GM23338 (cell line): ENCODE data around the gene MINPP1. TPM values are rescaled to one million over a fixed set of nuclear protein-coding genes. Genes with fewer than 3 reads are reported as not detected.

Experiments
- ATAC-seq: fragments of 200-7000 bp; cut with Tn5 transposase; 3 replicates; pipeline ENCODE4 v1.9.1; 2020
- DNase-seq: peaks from one replicate; pipeline ENCODE4 v3.0.0-alpha.2; 2015; ENCODE audit warnings: low spot score
- H2AFZ ChIP-seq: fragments of 200-600 bp; sonication (generic); 2 replicates; pipeline ENCODE4 v1.8.0; 2016; ENCODE audit warnings: antibody characterized with exemption, mild to moderate bottlenecking, moderate library complexity
- H3F3A ChIP-seq: fragments of 200-600 bp; sonication (generic); replicated peaks from 2 replicates; pipeline ENCODE4 v1.8.0; 2017; ENCODE audit warnings: antibody characterized with exemption, mixed run types, low read depth
- H3K27ac ChIP-seq: fragments of 200-600 bp; sonication (generic); 2 replicates; pipeline ENCODE4 v1.6.1; 2016; ENCODE audit warnings: low read depth
- H3K27me3 ChIP-seq: fragments of 200-600 bp; sonication (generic); 2 replicates; pipeline ENCODE4 v1.8.0; 2016; ENCODE audit warnings: mild to moderate bottlenecking, mixed run types, moderate library complexity; ENCODE audit not compliant: insufficient read depth
- H3K36me3 ChIP-seq: fragments of 200-600 bp; sonication (generic); 2 replicates; pipeline ENCODE4 v1.8.0; 2016; ENCODE audit warnings: mild to moderate bottlenecking; ENCODE audit not compliant: insufficient read depth
- H3K4me1 ChIP-seq: fragments of 200-600 bp; sonication (generic); 2 replicates; pipeline ENCODE4 v1.8.0; 2016; ENCODE audit warnings: mild to moderate bottlenecking, moderate library complexity; ENCODE audit not compliant: insufficient read depth
- H3K4me2 ChIP-seq: fragments of 200-600 bp; sonication (generic); 2 replicates; pipeline ENCODE4 v1.7.1; 2017; ENCODE audit warnings: mixed run types
- H3K4me3 ChIP-seq: fragments of 200-600 bp; sonication (generic); 2 replicates; pipeline ENCODE4 v1.6.1; 2016; ENCODE audit warnings: mixed run types
- H3K79me2 ChIP-seq: fragments of 200-600 bp; sonication (generic); replicated peaks from 2 replicates; pipeline ENCODE4 v1.8.0; 2017; ENCODE audit warnings: mild to moderate bottlenecking; ENCODE audit not compliant: insufficient read depth
- H3K9me2 ChIP-seq: fragments of 200-600 bp; sonication (generic); 2 replicates; pipeline ENCODE4 v1.8.0; 2017; ENCODE audit not compliant: insufficient read depth
- H4K20me1 ChIP-seq: fragments of 200-600 bp; sonication (generic); replicated peaks from 2 replicates; pipeline ENCODE4 v1.8.0; 2017; ENCODE audit warnings: mild to moderate bottlenecking; ENCODE audit not compliant: insufficient read depth
- H3K27ac Mint-ChIP-seq: 2 replicates; pipeline ENCODE4 v1.8.0; 2020; ENCODE audit warnings: inconsistent platforms, mild to moderate bottlenecking, moderate library complexity, mixed read lengths
- H3K27me3 Mint-ChIP-seq: 3 replicates; pipeline ENCODE4 v1.8.0; 2022; ENCODE audit warnings: low read depth, mild to moderate bottlenecking, moderate library complexity, mixed read lengths, inconsistent platforms; ENCODE audit not compliant: insufficient read depth, poor library complexity
- H3K36me3 Mint-ChIP-seq: 3 replicates; pipeline ENCODE4 v1.8.0; 2021; ENCODE audit warnings: low read depth, mild to moderate bottlenecking, inconsistent platforms, moderate library complexity, mixed read lengths
- H3K4me1 Mint-ChIP-seq: 3 replicates; pipeline ENCODE4 v1.8.0; 2020; ENCODE audit warnings: mild to moderate bottlenecking, inconsistent platforms, mixed read lengths
- H3K4me3 Mint-ChIP-seq: 3 replicates; pipeline ENCODE4 v1.8.0; 2021; ENCODE audit warnings: moderate library complexity, mild to moderate bottlenecking, inconsistent platforms, mixed read lengths
- H3K9me3 Mint-ChIP-seq: 3 replicates; pipeline ENCODE4 v1.8.0; 2020; ENCODE audit warnings: moderate library complexity, mild to moderate bottlenecking, inconsistent platforms, mixed read lengths
- CREB1 ChIP-seq: fragments of 250-450 bp; sonication (Bioruptor Pico); IDR thresholded peaks from 2 replicates; pipeline ENCODE4 v1.5.0; 2020; ENCODE audit warnings: low read depth, mild to moderate bottlenecking, moderate library complexity
- EZH2 ChIP-seq: fragments of 200-600 bp; sonication (generic); IDR thresholded peaks from one replicate; pipeline ENCODE4 v1.8.0; 2017; ENCODE audit warnings: antibody characterized with exemption, mild to moderate bottlenecking, low read depth; ENCODE audit not compliant: unreplicated experiment
- EZH2phosphoT487 ChIP-seq: fragments of 200-600 bp; sonication (generic); IDR thresholded peaks from one replicate; pipeline ENCODE4 v1.8.1; 2018; ENCODE audit warnings: antibody characterized with exemption; ENCODE audit not compliant: unreplicated experiment
- JUNB ChIP-seq: IDR thresholded peaks from one replicate; pipeline ENCODE4 v1.6.1; 2016; ENCODE audit warnings: antibody characterized with exemption; ENCODE audit not compliant: unreplicated experiment
- NANOG ChIP-seq: IDR thresholded peaks from 2 replicates; pipeline ENCODE4 v1.6.1; 2016; ENCODE audit warnings: antibody characterized with exemption, borderline replicate concordance
- POLR2AphosphoS5 ChIP-seq: IDR thresholded peaks from 2 replicates; pipeline ENCODE4 v1.6.1; 2016; ENCODE audit warnings: antibody characterized with exemption, low read depth
- STAT1 ChIP-seq: IDR thresholded peaks from one replicate; pipeline ENCODE4 v1.6.1; 2016; ENCODE audit warnings: antibody characterized with exemption; ENCODE audit not compliant: unreplicated experiment
- ZNF114 ChIP-seq: fragments of 250-450 bp; sonication (Bioruptor Pico); IDR thresholded peaks from 2 replicates; pipeline ENCODE4 v1.5.0; 2020; ENCODE audit warnings: mild to moderate bottlenecking, moderate library complexity
- ZNF331 ChIP-seq: fragments of 250-450 bp; sonication (Bioruptor Pico); IDR thresholded peaks from 2 replicates; pipeline ENCODE4 v1.5.0; 2020; ENCODE audit warnings: low read depth, mild to moderate bottlenecking, moderate library complexity
- polyA plus RNA-seq: library from polyadenylated mRNA; unstranded; fragments of >200 nt; fragmentation: Nextera tagmentation; extraction: Ambion mirVana; gene quantifications from 2 replicates; pipeline ENCODE4 v1.2.1, GENCODE V29; 2016
- total RNA-seq: library from RNA; depleted of rRNA; stranded (reverse); fragments of >200 nt; shearing (Covaris generic); gene quantifications from 2 replicates; pipeline ENCODE4 v1.2.3, GENCODE V29; 2014
- TF ChIP-seq, protein P1 (sequence below): IDR thresholded peaks from one replicate; pipeline ENCODE4 v1.6.1; 2018; ENCODE audit warnings: antibody characterized with exemption; ENCODE audit not compliant: unreplicated experiment
- TF ChIP-seq, protein P2 (sequence below): IDR thresholded peaks from 2 replicates; pipeline ENCODE4 v1.6.1; 2016; ENCODE audit warnings: antibody characterized with exemption
- TF ChIP-seq, protein P3 (sequence below), 2 experiments: fragments of 200-600 bp in 1 of 2; sonication (generic) in 1 of 2; conservative IDR thresholded peaks; 2 replicates each; pipeline versions ENCODE4 v1.5.1 to v1.6.1; 2016 to 2017; ENCODE audit warnings: antibody characterized with exemption in 2 of 2, low read depth in 2 of 2, mild to moderate bottlenecking in 2 of 2, moderate library complexity in 1 of 2
- TF ChIP-seq, protein P4 (sequence below): fragments of 250-450 bp; sonication (Bioruptor Pico); IDR thresholded peaks from 2 replicates; pipeline ENCODE4 v1.5.0; 2020; ENCODE audit warnings: mild to moderate bottlenecking, moderate library complexity

Gene MINPP1
- total and polyA plus RNA-seq, 2 experiments from 2014 or later: 27.0 to 39.3 TPM

DNA sequence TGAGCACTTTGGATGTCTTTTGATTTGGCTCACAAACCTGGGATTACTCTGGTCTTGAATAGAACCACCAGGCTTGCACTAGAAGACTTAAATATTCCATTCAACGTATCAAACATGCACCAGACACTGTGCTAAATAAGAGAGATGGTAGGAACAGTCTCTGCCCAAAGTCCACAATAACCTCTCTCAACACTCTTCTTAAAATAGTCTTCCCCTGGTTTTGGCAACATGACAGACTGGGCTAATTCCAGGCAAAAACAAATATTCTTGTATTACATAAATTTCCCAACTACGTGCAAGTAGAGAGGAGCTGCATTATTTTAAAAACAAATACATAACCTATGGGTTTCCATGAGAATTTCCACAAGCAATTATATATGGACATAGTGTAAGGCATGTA is 90.2 kb downstream of the MINPP1 start:
- no peaks in the 10 kb centered on the region for H3K27me3 ChIP-seq
- no peak overlapping the region for H3K4me3 ChIP-seq
- H3K36me3 ChIP-seq: no peaks in the 10 kb centered on the region
- no peak overlapping the region; the same call in 1 of the 2 replicates for H2AFZ ChIP-seq
- no peaks in the 10 kb centered on the region for H3K27me3 Mint-ChIP-seq
- H4K20me1 ChIP-seq: no peaks in the 10 kb centered on the region
- H3K9me2 ChIP-seq: peaks cover 12% of the 10 kb centered on the region
- H3K4me2 ChIP-seq: no peak overlapping the region
- ATAC-seq (no peak), DNase-seq (no peak)
- H3K4me1 ChIP-seq: no peaks in the 10 kb centered on the region
- H3K4me3 Mint-ChIP-seq: no peak overlapping the region
- no peaks in the 10 kb centered on the region for H3K9me3 Mint-ChIP-seq
- no peaks in the 10 kb centered on the region; the same call in 2 of the 3 replicates for H3K36me3 Mint-ChIP-seq
- no peak overlapping the region for H3K27ac ChIP-seq
- H3F3A ChIP-seq: no peaks in the 10 kb centered on the region
- H3K4me1 Mint-ChIP-seq: no peaks in the 10 kb centered on the region
- H3K79me2 ChIP-seq: no peaks in the 10 kb centered on the region
- no peak overlapping the region for H3K27ac Mint-ChIP-seq
- TF ChIP-seq, protein P1, sequence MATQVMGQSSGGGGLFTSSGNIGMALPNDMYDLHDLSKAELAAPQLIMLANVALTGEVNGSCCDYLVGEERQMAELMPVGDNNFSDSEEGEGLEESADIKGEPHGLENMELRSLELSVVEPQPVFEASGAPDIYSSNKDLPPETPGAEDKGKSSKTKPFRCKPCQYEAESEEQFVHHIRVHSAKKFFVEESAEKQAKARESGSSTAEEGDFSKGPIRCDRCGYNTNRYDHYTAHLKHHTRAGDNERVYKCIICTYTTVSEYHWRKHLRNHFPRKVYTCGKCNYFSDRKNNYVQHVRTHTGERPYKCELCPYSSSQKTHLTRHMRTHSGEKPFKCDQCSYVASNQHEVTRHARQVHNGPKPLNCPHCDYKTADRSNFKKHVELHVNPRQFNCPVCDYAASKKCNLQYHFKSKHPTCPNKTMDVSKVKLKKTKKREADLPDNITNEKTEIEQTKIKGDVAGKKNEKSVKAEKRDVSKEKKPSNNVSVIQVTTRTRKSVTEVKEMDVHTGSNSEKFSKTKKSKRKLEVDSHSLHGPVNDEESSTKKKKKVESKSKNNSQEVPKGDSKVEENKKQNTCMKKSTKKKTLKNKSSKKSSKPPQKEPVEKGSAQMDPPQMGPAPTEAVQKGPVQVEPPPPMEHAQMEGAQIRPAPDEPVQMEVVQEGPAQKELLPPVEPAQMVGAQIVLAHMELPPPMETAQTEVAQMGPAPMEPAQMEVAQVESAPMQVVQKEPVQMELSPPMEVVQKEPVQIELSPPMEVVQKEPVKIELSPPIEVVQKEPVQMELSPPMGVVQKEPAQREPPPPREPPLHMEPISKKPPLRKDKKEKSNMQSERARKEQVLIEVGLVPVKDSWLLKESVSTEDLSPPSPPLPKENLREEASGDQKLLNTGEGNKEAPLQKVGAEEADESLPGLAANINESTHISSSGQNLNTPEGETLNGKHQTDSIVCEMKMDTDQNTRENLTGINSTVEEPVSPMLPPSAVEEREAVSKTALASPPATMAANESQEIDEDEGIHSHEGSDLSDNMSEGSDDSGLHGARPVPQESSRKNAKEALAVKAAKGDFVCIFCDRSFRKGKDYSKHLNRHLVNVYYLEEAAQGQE: no peak
- TF ChIP-seq EZH2phosphoT487 (no peak), NANOG (no peak), ZNF331 (CRISPR knock-in tag) (no peak), POLR2AphosphoS5 (no peak), EZH2 (no peak), ZNF114 (CRISPR knock-in tag) (no peak), STAT1 (no peak), JUNB (no peak), CREB1 (CRISPR knock-in tag) (no peak)
- TF ChIP-seq, protein P2, sequence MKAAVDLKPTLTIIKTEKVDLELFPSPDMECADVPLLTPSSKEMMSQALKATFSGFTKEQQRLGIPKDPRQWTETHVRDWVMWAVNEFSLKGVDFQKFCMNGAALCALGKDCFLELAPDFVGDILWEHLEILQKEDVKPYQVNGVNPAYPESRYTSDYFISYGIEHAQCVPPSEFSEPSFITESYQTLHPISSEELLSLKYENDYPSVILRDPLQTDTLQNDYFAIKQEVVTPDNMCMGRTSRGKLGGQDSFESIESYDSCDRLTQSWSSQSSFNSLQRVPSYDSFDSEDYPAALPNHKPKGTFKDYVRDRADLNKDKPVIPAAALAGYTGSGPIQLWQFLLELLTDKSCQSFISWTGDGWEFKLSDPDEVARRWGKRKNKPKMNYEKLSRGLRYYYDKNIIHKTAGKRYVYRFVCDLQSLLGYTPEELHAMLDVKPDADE: no peak
- TF ChIP-seq, protein P3, sequence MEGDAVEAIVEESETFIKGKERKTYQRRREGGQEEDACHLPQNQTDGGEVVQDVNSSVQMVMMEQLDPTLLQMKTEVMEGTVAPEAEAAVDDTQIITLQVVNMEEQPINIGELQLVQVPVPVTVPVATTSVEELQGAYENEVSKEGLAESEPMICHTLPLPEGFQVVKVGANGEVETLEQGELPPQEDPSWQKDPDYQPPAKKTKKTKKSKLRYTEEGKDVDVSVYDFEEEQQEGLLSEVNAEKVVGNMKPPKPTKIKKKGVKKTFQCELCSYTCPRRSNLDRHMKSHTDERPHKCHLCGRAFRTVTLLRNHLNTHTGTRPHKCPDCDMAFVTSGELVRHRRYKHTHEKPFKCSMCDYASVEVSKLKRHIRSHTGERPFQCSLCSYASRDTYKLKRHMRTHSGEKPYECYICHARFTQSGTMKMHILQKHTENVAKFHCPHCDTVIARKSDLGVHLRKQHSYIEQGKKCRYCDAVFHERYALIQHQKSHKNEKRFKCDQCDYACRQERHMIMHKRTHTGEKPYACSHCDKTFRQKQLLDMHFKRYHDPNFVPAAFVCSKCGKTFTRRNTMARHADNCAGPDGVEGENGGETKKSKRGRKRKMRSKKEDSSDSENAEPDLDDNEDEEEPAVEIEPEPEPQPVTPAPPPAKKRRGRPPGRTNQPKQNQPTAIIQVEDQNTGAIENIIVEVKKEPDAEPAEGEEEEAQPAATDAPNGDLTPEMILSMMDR (conservative IDR thresholded peaks at IDR 0.05; ENCODE audit: low read depth in 2 of 2): no peak
- TF ChIP-seq, protein P4, sequence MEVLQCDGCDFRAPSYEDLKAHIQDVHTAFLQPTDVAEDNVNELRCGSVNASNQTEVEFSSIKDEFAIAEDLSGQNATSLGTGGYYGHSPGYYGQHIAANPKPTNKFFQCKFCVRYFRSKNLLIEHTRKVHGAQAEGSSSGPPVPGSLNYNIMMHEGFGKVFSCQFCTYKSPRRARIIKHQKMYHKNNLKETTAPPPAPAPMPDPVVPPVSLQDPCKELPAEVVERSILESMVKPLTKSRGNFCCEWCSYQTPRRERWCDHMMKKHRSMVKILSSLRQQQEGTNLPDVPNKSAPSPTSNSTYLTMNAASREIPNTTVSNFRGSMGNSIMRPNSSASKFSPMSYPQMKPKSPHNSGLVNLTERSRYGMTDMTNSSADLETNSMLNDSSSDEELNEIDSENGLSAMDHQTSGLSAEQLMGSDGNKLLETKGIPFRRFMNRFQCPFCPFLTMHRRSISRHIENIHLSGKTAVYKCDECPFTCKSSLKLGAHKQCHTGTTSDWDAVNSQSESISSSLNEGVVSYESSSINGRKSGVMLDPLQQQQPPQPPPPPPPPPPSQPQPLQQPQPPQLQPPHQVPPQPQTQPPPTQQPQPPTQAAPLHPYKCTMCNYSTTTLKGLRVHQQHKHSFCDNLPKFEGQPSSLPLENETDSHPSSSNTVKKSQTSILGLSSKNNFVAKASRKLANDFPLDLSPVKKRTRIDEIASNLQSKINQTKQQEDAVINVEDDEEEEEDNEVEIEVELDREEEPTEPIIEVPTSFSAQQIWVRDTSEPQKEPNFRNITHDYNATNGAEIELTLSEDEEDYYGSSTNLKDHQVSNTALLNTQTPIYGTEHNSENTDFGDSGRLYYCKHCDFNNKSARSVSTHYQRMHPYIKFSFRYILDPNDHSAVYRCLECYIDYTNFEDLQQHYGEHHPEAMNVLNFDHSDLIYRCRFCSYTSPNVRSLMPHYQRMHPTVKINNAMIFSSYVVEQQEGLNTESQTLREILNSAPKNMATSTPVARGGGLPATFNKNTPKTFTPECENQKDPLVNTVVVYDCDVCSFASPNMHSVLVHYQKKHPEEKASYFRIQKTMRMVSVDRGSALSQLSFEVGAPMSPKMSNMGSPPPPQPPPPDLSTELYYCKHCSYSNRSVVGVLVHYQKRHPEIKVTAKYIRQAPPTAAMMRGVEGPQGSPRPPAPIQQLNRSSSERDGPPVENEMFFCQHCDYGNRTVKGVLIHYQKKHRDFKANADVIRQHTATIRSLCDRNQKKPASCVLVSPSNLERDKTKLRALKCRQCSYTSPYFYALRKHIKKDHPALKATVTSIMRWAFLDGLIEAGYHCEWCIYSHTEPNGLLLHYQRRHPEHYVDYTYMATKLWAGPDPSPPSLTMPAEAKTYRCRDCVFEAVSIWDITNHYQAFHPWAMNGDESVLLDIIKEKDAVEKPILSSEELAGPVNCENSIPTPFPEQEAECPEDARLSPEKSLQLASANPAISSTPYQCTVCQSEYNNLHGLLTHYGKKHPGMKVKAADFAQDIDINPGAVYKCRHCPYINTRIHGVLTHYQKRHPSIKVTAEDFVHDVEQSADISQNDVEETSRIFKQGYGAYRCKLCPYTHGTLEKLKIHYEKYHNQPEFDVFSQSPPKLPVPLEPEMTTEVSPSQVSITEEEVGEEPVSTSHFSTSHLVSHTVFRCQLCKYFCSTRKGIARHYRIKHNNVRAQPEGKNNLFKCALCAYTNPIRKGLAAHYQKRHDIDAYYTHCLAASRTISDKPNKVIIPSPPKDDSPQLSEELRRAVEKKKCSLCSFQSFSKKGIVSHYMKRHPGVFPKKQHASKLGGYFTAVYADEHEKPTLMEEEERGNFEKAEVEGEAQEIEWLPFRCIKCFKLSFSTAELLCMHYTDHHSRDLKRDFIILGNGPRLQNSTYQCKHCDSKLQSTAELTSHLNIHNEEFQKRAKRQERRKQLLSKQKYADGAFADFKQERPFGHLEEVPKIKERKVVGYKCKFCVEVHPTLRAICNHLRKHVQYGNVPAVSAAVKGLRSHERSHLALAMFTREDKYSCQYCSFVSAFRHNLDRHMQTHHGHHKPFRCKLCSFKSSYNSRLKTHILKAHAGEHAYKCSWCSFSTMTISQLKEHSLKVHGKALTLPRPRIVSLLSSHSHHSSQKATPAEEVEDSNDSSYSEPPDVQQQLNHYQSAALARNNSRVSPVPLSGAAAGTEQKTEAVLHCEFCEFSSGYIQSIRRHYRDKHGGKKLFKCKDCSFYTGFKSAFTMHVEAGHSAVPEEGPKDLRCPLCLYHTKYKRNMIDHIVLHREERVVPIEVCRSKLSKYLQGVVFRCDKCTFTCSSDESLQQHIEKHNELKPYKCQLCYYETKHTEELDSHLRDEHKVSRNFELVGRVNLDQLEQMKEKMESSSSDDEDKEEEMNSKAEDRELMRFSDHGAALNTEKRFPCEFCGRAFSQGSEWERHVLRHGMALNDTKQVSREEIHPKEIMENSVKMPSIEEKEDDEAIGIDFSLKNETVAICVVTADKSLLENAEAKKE (CRISPR knock-in tag): no peak
